Activated naive CD8-positive, alpha-beta T cell treated with anti-CD3 and anti-CD28 coated beads, Interleukin-2, amount 50 U/mL, for 16 hours (primary cell): ENCODE results near the gene KDM1B.

ENCODE experiments used
- DNase-seq: peaks from one replicate; pipeline ENCODE4 v3.0.0-alpha.2; 2020; ENCODE audit warnings: low read depth, low spot score

KDM1B gene

GRCh38 chr6:18234564-18234963 is 79.3 kb downstream of the KDM1B start:
- no peak for DNase-seq

GRCh38 chr6:18235524-18235923 is 80.3 kb downstream of the KDM1B start:
- DNase-seq, result no peak

DNA sequence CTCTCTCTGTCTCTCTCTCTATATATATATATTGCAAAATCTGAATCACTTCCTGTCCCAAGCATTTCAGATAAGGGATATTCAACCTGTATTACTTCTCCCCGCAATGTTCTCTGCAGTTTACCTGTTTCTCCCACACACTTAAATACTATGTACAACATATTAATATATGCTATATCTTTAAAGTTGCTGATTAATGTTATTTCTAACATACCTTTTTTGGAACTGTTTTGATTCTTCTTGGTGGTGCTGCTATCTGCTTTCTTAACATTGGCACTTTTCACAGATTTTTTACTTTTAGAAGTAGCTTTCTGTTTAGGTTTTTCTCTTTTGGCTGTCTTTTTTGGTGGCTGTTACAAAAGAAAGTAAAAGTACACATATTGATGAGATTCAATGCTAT is 81.9 kb downstream of the KDM1B start:
- DNase-seq, result no peak

- no peak for DNase-seq
These were observed 85.0 kb downstream of the KDM1B start for GRCh38 chr6:18240230-18240629.

DNA sequence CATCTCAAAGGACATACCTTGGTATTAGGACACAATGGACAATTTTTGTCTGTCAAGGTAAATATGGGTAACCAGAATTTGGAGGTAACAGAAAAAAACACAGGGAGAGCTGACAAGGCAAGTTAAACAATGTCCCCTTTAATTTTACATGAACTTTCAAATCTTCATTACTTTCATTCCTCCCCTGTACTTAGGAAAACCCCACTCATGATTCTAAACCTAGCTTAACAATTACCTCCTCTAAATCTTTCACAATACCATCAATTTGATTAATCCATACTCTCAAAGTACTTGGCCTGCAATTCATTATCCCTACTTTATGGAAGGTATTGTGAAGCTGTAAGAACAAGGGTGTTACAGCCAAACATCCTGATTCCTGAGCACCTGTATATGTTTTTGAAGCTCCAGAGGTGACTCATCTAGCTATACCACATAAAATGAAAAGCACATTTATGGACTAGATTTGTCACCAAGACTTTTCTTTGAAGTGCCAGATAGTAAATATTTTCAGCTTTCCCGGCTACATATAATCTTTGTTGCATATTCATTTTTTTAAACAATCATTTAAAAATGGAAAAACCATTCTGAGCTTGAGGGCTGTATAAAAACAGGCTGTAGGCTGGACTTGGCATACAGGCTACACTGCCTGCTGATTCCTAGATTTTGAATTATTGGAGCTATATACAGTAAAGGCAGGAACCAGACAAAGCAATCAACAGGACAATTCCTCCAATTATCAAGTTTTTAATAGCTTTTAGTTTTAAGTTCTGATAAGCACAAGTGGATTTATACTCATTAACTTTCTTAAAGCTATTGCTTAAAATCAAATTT is 86.2 kb downstream of the KDM1B start:
- no peak for DNase-seq

DNA sequence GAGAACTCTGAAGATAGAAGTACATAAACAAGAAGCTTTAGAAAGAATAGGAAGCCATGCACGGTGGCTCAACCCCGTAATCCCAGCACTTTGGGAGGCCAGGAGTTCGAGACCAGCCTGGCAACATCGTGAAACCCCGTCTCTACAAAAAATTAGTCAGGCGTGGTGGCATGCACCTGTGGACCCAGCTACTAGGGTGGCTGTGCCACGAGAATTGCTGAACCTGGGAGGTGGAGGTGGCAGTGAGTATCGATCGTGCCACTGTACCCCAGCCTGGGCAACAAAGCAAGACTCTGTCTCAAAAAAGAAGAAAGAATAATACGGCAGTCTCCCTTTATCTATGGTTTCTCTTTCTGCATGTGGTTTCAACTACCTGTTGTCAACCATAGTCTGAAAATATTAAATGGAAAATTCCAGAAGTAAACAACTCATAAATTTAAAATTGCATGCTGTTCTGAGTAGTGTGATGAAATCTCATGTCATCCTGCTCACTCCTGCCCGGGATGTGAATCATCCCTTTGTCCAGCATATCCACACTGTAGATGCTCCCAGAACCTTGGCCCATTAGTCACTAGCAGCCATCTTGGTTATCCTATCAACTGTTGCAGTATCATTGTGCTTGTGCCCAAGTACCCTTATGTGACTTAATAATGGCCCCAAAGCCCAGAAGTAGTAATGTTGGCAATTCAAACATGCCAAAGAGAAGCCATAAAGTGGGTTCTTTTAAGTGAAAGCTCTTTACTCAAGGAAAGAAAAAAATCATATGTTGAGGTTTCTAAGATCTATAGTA is 87.0 kb downstream of the KDM1B start:
- DNase-seq, result no peak

GRCh38 chr6:18243302-18243893 is 88.2 kb downstream of the KDM1B start:
- no peak for DNase-seq

GRCh38 chr6:18244251-18244650 is 89.0 kb downstream of the KDM1B start:
- DNase-seq, result no peak

DNA sequence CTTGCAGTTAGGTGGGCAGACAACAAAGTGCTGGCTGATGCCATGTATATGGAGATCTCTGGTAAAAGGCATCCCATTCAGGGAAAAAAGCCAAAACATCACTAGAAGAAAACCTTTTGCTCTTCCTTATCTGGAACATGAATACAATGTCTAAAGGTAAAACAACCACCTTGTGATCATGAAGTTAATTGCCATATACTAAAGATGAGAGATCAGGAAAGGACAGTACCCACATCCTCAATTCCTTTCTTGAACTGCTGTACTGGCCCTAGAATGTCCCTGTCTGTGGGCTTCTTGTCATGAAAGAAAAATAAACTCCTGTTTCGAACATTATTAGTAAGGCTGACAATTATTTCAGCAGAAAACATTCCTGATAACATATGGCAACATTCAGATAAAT is 89.9 kb downstream of the KDM1B start:
- DNase-seq, result no peak

DNA sequence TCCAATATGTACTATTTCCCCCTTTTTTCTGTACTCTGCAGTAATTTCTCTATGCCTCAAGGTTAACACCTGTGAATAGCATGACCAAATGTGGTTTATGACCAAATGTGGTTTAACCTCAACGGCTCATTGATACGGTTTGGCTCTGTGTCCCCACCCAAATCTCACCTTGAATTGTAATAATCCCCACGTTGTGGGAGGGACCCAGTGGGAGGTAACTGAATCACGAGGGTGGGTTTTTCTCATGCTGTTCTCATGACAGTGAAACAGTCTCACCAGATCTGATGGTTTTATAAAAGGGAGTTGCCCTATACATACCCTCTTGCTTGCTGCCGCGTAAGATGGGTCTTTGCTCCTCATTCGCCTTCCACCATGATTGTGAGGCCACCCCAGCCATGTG is 90.4 kb downstream of the KDM1B start:
- no peak for DNase-seq

GRCh38 chr6:18246205-18246604 is 91.0 kb downstream of the KDM1B start:
- DNase-seq, result no peak

GRCh38 chr6:18247002-18247401 is 91.8 kb downstream of the KDM1B start:
- no peak for DNase-seq

DNA sequence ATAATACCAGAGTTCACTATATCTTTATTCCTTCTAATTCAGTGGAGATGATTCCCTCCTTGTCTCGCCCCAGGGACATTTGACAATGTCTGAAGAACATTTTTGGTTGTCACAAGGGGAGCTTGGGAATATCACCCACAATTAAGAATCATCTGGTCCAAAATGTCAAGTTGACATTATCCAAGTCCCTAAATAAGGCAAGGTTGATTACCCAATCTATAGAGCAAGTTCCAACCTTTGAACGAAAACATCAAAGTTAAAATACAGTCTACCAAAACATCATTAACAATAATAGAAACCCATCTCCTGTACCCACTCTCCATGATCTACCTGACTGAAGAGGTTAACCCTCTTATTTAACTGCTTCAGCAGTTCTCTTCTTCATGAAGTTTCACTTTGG is 93.5 kb downstream of the KDM1B start:
- DNase-seq, result no peak

DNA sequence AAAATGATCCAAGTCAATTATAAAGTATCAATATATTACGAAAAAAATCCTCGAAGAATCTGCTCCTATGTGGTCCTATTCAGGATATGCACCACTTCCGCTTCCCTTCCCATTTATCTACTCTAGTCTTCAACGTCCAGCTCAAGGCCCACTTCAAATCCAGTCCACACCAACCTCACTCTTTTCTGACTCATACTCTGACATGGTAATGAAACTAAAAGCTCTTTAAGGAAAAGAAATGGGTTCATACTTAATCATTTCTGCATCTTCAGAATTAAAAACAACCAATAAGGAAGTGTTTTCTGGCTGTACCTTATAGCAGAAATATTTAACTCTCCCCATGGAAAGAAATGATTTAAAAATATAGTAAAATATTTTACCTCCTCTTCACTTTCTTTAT is 94.0 kb downstream of the KDM1B start:
- no peak for DNase-seq

DNA sequence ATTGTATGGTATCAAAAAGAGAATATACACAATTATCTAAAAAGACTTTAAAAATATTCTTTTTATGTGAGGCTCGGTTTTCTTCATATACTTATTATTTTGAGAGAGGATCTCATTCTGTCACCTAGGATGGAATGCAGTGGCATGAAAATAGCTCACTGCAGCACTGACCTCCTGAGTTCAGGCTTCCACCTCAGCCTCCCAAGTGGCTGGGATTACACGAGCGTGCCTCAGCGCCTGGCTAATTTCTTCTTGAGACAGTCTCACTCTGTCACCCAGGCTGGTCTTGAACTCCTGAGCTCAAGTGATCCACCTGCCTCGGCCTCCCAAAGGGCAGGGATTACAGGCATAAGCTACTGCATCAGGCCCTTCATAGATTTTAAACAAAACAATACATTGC is 98.4 kb downstream of the KDM1B start:
- no peak for DNase-seq

DNA sequence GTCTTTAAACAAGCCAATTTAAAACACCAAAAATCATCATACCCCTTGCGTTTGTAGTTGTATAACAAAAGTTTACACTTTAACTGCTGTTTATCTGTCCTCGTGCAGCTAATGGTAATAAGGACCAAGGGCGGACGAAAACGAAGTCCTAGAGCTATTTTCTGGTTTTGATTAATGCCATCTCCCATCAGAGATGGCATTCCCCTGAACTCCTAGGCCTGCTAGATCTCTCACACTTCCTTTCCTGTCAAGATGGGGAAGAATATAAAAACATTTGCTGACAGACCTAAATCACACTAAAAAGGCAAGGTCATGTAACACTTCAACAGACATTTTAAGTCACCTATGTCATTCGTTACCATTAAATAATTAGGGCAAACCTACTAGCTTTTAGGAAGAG is 99.6 kb downstream of the KDM1B start:
- no peak for DNase-seq

GRCh38 chr6:18259675-18260447 is 104.6 kb downstream of the KDM1B start:
- DNase-seq, result no peak

DNA sequence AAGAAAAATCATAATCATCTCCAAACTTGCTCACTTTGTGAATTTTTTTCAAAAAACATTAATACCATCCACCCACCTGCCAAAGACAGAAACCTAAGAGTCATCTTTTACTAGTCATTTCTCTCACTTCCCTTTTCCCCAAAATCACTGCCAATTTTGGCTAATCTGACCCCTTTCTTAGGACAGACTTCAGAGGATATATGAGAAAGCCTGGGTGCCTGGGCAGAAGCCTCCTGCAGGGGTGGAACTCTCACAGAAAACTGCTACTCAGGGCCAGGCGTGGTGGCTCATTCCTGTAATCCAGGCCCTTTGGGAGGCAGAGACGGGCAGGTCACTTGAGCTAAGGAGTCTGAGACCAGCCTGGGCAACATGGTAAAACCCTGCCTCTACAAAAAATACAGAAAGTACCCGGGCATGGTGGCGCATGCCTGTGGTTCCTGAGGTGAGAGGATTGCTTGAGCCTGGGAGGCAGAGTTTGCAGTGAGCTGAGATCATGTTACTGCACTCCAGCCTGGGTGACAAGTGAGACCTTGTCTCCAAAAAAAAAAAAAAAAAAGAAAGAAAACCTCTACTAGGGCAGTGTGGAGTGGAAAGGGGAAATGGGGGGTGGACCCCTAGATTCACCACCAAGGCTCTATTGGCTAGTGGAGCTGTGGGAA is 105.4 kb downstream of the KDM1B start:
- DNase-seq, result no peak

- DNase-seq, result no peak
These were observed 106.7 kb downstream of the KDM1B start for GRCh38 chr6:18261877-18262276.

GRCh38 chr6:18262702-18263417 is 107.6 kb downstream of the KDM1B start:
- DNase-seq, result peak; percentile 29
